ENCODE results near the gene LIPC. TPM values are rescaled to one million over a fixed set of nuclear protein-coding genes. Genes with fewer than 3 reads are reported as not detected.

Gene LIPC
- total RNA-seq, 1 donor from 2014 or later: 0.64 TPM

DNA sequence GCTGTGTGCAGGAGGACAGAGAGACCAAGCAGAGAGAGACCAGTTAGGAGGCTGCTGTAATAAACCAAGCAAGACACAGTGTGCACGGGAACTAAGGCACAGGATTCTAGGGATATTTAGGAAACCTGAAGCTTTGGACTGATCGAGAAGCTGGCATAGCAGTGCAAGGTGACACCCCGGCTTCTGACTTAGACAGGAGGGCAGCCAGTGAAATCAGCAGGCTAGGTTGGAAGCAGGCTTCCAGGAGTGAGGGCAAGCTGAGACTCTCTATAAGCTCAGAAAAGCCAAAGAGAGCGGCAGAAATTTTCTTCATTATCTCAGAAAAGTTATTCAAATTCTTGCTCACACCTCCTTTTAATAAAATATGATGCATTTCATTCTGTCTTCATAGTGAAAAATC lies 104.6 kb downstream of the LIPC start:
- ATAC-seq (no peak), DNase-seq (no peak)
- H3K27ac ChIP-seq: no peak overlapping the region
- intact Hi-C loops (cut with DNase I): no loop called here
- H3K9me3 ChIP-seq: no peaks in the 10 kb centered on the region
- H3K4me1 ChIP-seq: no peaks in the 10 kb centered on the region
- no peak overlapping the region for H3K4me3 ChIP-seq
- TF ChIP-seq, protein P1, sequence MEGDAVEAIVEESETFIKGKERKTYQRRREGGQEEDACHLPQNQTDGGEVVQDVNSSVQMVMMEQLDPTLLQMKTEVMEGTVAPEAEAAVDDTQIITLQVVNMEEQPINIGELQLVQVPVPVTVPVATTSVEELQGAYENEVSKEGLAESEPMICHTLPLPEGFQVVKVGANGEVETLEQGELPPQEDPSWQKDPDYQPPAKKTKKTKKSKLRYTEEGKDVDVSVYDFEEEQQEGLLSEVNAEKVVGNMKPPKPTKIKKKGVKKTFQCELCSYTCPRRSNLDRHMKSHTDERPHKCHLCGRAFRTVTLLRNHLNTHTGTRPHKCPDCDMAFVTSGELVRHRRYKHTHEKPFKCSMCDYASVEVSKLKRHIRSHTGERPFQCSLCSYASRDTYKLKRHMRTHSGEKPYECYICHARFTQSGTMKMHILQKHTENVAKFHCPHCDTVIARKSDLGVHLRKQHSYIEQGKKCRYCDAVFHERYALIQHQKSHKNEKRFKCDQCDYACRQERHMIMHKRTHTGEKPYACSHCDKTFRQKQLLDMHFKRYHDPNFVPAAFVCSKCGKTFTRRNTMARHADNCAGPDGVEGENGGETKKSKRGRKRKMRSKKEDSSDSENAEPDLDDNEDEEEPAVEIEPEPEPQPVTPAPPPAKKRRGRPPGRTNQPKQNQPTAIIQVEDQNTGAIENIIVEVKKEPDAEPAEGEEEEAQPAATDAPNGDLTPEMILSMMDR (IDR thresholded peaks at IDR 0.05): no peak
- H3K36me3 ChIP-seq: no peaks in the 10 kb centered on the region
- no peaks in the 10 kb centered on the region for H3K27me3 ChIP-seq

DNA sequence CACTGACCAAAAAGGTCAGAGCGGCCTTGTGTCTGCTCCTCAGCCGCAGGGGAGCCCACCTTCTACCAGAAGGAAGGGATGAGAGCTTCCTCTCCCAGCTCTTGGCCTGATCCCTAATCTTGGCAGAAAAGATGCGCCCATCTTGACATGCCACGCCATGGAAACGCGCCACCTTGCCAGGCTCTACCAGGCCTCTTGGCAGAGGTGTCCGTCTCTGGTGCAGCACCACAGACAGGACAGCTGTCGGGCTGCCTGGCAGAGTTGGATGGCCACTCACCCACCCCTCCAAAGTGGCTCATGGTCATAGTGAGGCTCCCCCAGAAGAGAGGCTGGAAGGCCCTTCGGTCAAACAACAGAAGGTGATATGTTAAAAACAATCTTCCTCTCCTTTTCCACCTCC lies 105.2 kb downstream of the LIPC start:
- ATAC-seq (no peak), DNase-seq (no peak)
- Histone ChIP-seq H3K9me3 (no peaks in the 10 kb centered on the region), H3K27ac (no peak overlapping the region), H3K4me3 (no peak overlapping the region), H3K36me3 (no peaks in the 10 kb centered on the region), H3K4me1 (no peaks in the 10 kb centered on the region), H3K27me3 (no peaks in the 10 kb centered on the region)
- intact Hi-C loops (cut with DNase I): no loop called here
- TF ChIP-seq, protein P1 (IDR thresholded peaks at IDR 0.05): no peak

DNA sequence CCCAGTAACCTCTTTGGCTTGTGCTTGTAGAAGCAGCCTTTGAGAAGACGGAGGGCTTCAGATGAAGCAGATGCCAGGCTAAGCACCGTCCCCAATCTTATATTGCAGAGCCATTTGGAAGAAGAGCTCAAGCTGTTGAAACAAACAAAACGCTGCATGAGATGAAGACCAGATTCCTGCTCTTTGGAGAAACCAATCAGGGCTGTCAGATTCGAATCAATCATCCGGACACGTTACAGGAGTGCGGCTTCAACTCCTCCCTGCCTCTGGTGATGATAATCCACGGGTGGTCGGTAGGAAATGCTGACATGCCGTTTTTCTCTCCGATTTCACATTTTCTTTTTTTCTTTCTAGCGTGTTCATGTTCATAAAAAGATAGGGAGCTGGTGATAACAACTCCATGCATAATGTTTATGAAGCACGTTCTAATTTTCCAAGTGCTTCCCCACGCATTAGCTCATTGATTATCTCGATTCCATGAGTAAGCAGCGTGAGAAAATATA lies 106.5 kb downstream of the LIPC start:
- ATAC-seq: no peak
- intact Hi-C loops (cut with DNase I): no loop called here
- TF ChIP-seq, protein P1 (IDR thresholded peaks at IDR 0.05): no peak
- Histone ChIP-seq H3K4me3 (no peak overlapping the region), H3K4me1 (no peaks in the 10 kb centered on the region), H3K36me3 (no peaks in the 10 kb centered on the region), H3K9me3 (no peaks in the 10 kb centered on the region), H3K27me3 (no peaks in the 10 kb centered on the region), H3K27ac (no peak overlapping the region)
- no peak for DNase-seq

DNA sequence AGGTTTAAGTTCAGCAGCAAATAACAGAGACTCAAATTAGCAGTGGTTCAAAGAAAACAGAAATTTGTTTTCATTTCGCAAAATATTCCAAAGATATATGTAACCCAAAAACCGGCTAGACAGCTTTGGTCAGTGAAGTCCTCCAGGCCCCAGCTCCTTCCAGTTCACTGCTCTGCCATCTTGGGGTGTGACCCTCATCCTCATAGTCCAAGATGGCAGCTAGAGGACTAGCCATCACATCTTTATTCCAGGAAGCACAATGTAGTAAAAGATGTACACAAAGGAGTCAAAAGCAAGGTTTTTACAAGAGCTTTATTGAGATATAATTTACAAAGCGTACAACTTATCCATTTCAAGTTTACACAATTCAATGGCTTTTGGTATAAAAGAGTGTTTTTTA lies 107.1 kb downstream of the LIPC start:
- DNase-seq: no peak
- intact Hi-C loops (cut with DNase I): no loop called here
- TF ChIP-seq, protein P1 (IDR thresholded peaks at IDR 0.05): no peak

DNA sequence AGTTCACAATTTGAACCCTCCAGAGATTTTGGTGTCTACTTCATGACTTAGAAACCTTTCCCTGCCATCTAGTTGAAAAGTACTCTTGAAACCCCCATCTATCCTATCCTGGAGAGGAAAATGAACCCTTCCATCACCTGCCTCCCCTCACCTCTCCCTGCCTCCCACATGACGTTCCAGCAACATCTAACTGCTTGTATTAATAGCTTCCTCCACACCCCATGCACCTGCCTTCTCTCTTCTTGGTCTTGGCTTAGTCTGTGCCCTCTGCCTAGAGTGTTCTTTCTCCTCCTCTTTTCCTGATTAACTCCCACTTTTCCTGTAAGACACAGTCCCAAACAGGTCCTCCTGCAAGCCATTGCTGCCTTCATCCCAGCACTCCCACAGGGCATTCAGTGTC lies 107.8 kb downstream of the LIPC start:
- TF ChIP-seq, protein P1 (IDR thresholded peaks at IDR 0.05): no peak
- intact Hi-C loops (cut with DNase I): no loop called here
- no peaks in the 10 kb centered on the region for H3K27me3 ChIP-seq
- H3K4me3 ChIP-seq: no peak overlapping the region
- ATAC-seq (no peak), DNase-seq (peak; percentile 34)
- no peaks in the 10 kb centered on the region for H3K4me1 ChIP-seq
- no peaks in the 10 kb centered on the region for H3K9me3 ChIP-seq
- no peak overlapping the region for H3K27ac ChIP-seq
- no peaks in the 10 kb centered on the region for H3K36me3 ChIP-seq

More for the DNA sequence above, 107.1 kb downstream of the LIPC start:
- H3K9me3 ChIP-seq: no peaks in the 10 kb centered on the region
- H3K36me3 ChIP-seq: no peaks in the 10 kb centered on the region
- H3K27me3 ChIP-seq: no peaks in the 10 kb centered on the region
- no peak overlapping the region for H3K4me3 ChIP-seq
- ATAC-seq: no peak
- H3K4me1 ChIP-seq: no peaks in the 10 kb centered on the region
- no peak overlapping the region for H3K27ac ChIP-seq

Measured in upper lobe of right lung (tissue), 1 donor.